Measurements from ENCODE around the gene CAMTA1. TPM values are rescaled to one million over a fixed set of nuclear protein-coding genes. Genes with fewer than 3 reads are reported as not detected.
"Not testable (repeated sequence)": the region's sequence is repeated elsewhere in the genome, so short reads cannot be mapped to it uniquely, and the experiment has no call there.

Gene CAMTA1
- total RNA-seq, 3 donors from 2014 or later = 73.4 to 114 (median 82.6) TPM

GRCh38 chr1:7687411-7687810, 902.2 kb downstream of the CAMTA1 start:
- H3K36me3 ChIP-seq (ENCODE audit: low read depth) = no peaks in the 10 kb centered on the region
- intact Hi-C loops (cut with DNase I, micrococcal nuclease) = no loop called here
- H3K4me3 ChIP-seq = no peak overlapping the region
- ATAC-seq (no peak), DNase-seq (peak in 1 of 3 donors; percentile 15)
- TF ChIP-seq CTCF (IDR thresholded peaks at IDR 0.05) = no peak
- H3K4me1 ChIP-seq (ENCODE audit: low read depth) = no peaks in the 10 kb centered on the region
- H3K9me3 ChIP-seq = no peaks in the 10 kb centered on the region

DNA sequence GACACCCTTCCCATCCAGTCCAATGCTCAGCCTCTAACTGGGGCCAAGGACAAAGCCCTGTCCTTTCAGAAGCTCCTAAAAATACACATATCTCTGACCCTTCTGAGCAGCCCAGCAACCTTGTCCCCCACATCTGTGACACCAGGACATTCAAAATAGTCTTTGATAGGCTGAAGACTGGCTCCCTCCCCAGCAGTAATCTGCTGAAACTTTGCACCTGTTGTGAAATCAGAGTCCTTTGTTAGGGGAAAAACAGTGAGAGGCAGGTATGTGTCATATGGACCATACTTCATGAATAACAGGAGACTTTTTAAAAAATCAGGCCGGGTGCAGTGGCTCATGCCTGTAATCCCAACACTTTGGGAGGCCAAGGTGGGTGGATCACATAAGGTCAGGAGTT, 903.4 kb downstream of the CAMTA1 start:
- H3K9me3 ChIP-seq = no peaks in the 10 kb centered on the region
- intact Hi-C loops (cut with DNase I, micrococcal nuclease) = no loop called here
- no peak overlapping the region for H3K4me3 ChIP-seq
- H3K36me3 ChIP-seq (ENCODE audit: low read depth) = no peaks in the 10 kb centered on the region
- H3K4me1 ChIP-seq (ENCODE audit: low read depth) = no peaks in the 10 kb centered on the region
- DNase-seq (no peak), ATAC-seq (no peak)
- no peak for TF ChIP-seq CTCF (IDR thresholded peaks at IDR 0.05)

DNA sequence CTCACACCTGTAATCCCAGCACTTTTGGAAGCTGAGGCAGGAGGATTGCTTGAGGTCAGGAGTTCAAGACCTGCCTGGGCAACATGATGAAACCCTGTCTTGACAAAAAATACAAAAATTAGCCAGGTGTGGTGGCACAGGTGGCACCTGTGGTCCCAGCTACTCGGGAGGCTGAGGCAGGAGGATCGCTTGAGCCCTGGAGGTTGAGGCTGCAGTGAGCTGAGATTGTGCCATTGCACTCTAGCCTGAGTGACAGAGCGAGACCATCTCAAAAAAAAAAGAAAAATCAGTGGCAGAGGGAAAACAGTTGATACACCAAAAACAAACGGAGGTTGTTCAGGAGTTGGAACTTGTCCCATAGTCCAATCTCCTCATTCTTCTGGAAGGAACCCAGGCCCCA, 904.1 kb downstream of the CAMTA1 start:
- H3K9me3 ChIP-seq; DNase-seq; H3K4me3 ChIP-seq; ATAC-seq; H3K4me1 ChIP-seq (ENCODE audit: low read depth); H3K36me3 ChIP-seq (ENCODE audit: low read depth); intact Hi-C loops (cut with DNase I, micrococcal nuclease): not testable (repeated sequence)

DNA sequence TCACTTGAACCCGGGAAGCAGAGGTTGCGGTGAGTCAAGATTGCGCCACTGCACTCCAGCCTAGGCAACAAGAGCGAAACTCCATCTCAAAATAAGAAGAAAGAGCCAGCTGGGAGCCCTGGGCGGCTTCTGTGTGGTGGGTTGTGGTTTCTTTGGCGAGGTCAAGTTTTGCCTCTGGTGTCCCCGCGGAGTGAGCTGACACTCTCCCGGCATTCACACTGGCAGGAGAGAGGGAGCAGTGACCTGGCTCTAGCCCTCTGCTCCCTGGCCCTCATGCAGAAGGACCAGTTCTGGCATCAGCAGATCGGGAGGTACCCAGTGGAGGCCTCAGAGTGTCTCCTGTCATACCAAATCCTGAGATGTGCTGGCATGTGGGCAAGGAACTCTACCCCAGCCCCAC, 904.8 kb downstream of the CAMTA1 start:
- Histone ChIP-seq H3K4me1 (ENCODE audit: low read depth) (no peaks in the 10 kb centered on the region), H3K36me3 (ENCODE audit: low read depth) (no peaks in the 10 kb centered on the region), H3K4me3 (no peak overlapping the region), H3K9me3 (no peaks in the 10 kb centered on the region)
- ATAC-seq (no peak), DNase-seq (no peak)
- intact Hi-C loops (cut with DNase I, micrococcal nuclease) = no loop called here
- no peak for TF ChIP-seq CTCF (IDR thresholded peaks at IDR 0.05)

DNA sequence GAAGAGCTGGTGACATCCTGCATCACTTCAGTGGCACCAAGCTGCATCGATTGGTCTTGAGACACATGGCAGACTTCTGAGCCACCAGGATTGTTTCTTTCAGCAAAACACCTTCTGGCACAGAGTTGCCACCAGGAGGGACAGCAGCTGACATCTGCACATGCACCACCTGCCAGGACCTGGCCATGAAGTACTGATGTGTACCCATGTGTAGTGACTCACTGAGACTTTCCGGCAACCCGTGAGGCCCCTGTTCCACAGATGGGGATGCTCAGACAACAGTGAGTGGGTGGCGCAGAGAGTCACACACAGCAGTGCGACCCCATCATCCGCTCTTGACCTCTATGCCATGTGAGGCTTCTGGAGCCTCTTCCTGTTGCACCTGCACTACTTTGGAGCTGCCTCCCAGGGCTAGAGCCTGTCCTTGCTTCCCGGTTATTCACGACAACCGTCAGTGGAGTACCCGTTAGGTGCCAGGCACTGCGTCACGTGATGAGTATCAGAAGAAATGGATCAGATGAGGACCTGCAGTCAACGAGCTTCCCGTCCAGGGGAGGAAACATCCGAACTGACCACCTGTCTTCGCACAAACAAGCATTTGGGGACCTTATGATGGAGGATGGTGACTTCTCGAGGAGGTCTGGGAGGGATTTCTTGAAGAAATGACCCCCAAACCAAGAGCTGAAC, 905.4 kb downstream of the CAMTA1 start:
- Histone ChIP-seq H3K9me3 (no peaks in the 10 kb centered on the region), H3K4me1 (ENCODE audit: low read depth) (no peaks in the 10 kb centered on the region), H3K36me3 (ENCODE audit: low read depth) (no peaks in the 10 kb centered on the region), H3K4me3 (no peak overlapping the region)
- ATAC-seq (no peak), DNase-seq (no peak)
- TF ChIP-seq CTCF (IDR thresholded peaks at IDR 0.05) = no peak
- intact Hi-C loops (cut with DNase I, micrococcal nuclease) = no loop called here

GRCh38 chr1:7691576-7691975, 906.3 kb downstream of the CAMTA1 start:
- Histone ChIP-seq H3K36me3 (ENCODE audit: low read depth) (no peaks in the 10 kb centered on the region), H3K9me3 (no peaks in the 10 kb centered on the region), H3K4me1 (ENCODE audit: low read depth) (no peaks in the 10 kb centered on the region), H3K4me3 (no peak overlapping the region)
- no peak for DNase-seq
- intact Hi-C loops (cut with DNase I, micrococcal nuclease) = no loop called here
- no peak for TF ChIP-seq CTCF (IDR thresholded peaks at IDR 0.05)
- ATAC-seq = no peak

Data from mucosa of descending colon (tissue), 3 donors.